Activated T-cell treated with anti-CD3 and anti-CD28 coated beads, Interleukin-2, amount 50 U/mL, for 4 hours (primary cell): ENCODE measurements around the gene MMP25. TPM values are rescaled to one million over a fixed set of nuclear protein-coding genes. Genes with fewer than 3 reads are reported as not detected.

Experiments
- ATAC-seq, 2 donors: fragments of 200-7000 bp; cut with Tn5 transposase; one replicate each; pipeline ENCODE4 v1.10.0; 2021
- DNase-seq: peaks from one replicate; pipeline ENCODE4 v3.0.0-alpha.2; 2020
- H3K27me3 Mint-ChIP-seq: one replicate; pipeline ENCODE4 v1.8.0; 2021; ENCODE audit warnings: low read depth, mixed read lengths
- H3K36me3 Mint-ChIP-seq: one replicate; pipeline ENCODE4 v1.8.0; 2022; ENCODE audit warnings: mixed read lengths; ENCODE audit not compliant: insufficient read depth
- H3K4me1 Mint-ChIP-seq: one replicate; pipeline ENCODE4 v1.8.0; 2021; ENCODE audit warnings: low read depth, mixed read lengths
- H3K4me3 Mint-ChIP-seq: one replicate; pipeline ENCODE4 v1.8.0; 2021; ENCODE audit warnings: mild to moderate bottlenecking, moderate library complexity, mixed read lengths
- H3K9me3 Mint-ChIP-seq: one replicate; pipeline ENCODE4 v1.8.0; 2021; ENCODE audit warnings: mixed read lengths
- total RNA-seq, 3 donors: library from RNA; stranded (reverse); gene quantifications; one replicate each; pipeline ENCODE4 v1.2.1, GENCODE V29; 2021

Gene MMP25
- total RNA-seq, 3 donors from 2014 or later, result 0.46 to 0.84 (median 0.66) TPM

- no peaks in the 10 kb centered on the region for H3K9me3 Mint-ChIP-seq
- H3K27me3 Mint-ChIP-seq, result peaks cover 50% of the 10 kb centered on the region
- peak overlapping the region; percentile 59 for H3K4me3 Mint-ChIP-seq
- ATAC-seq, result no peak
- H3K4me1 Mint-ChIP-seq, result peaks cover 15% of the 10 kb centered on the region
- DNase-seq, result no peak
- H3K36me3 Mint-ChIP-seq, result peaks cover 11% of the 10 kb centered on the region
Measured at GRCh38 chr16:3030222-3031212, 15.8 kb upstream of the MMP25 start.

GRCh38 chr16:3032624-3033023 lies 13.7 kb upstream of the MMP25 start:
- ATAC-seq (no peak), DNase-seq (no peak)
- Mint-ChIP-seq H3K36me3 (no peaks in the 10 kb centered on the region), H3K4me3 (no peak overlapping the region), H3K9me3 (no peaks in the 10 kb centered on the region), H3K27me3 (peaks cover 63% of the 10 kb centered on the region), H3K4me1 (peaks cover 22% of the 10 kb centered on the region)

DNA sequence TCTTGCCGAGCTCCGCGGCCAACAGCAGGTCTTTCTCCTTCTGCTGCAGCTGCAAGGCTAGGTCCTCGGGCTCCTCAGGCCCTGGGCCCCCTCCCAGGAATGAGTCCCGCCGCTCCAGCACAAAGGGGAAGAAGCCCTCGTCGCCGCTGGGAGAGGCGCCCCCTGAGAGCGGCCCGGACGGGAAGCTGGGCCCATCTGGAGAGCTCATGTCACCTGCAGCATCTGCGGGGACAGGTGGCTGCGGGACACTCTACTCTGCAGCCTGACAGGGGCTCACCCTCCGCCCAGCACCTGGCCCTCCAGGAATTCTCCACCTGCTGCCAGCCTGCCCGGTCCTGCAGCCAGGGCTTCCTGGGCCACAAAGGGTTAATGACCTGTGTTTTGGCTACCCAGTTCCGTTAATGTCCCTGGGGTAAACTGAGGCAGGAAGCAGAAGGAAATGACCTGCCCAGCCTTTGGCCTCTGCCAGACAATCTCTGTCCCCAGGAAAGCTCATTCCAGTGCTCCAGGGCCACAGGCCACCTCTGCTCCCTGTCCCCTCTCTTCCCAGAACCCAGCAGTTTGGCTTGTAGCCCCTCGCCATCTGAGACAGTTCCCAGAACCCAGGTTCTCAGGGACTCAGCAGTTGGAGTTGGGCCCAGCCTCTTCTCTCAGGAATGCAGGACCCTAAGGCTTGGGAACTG lies 10.9 kb upstream of the MMP25 start:
- no peak for ATAC-seq
- no peak for DNase-seq

DNA sequence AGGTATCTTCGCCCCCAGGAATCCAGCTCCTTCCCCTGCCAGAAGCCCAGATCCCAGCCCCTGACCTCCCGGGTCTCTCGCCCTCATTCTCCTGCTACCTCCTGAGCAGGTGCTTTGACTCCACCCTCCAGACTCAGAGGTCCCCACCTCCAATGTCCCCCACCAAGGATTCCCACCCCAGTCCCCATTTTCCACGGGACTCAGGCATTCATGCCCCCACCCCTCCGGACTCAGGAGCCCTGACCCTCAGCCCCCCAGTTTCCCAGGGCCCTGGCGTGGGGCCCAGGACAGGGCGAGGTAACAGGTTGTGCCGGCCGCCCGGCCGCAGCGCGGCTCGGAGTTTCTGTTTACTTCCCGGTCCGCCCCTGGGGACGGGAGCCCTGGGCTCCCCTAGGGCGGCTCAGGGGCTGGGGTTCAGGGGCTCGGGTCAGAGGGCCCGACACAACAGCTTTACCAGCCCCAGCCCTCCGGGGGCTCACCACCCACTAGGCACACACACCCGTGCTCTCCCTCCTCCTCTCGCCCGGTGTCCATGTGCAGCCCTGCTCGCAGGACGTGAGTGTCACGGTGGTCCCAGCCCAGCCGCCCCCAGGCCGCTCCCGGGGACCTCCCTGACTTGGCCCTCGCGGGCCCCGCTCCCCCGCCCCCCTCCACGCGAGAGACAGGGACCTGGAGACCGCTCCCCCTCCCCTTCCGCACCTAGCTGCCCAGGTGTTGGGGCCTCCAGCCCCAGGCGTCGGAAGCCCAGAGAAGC lies 10.2 kb upstream of the MMP25 start:
- no peaks in the 10 kb centered on the region for H3K36me3 Mint-ChIP-seq
- no peaks in the 10 kb centered on the region for H3K9me3 Mint-ChIP-seq
- peaks cover 7% of the 10 kb centered on the region for H3K4me1 Mint-ChIP-seq
- no peak for ATAC-seq
- H3K27me3 Mint-ChIP-seq, result peaks cover 79% of the 10 kb centered on the region
- no peak for DNase-seq
- H3K4me3 Mint-ChIP-seq, result no peak overlapping the region

More for the DNA sequence above, 10.9 kb upstream of the MMP25 start:
- H3K4me1 Mint-ChIP-seq, result peaks cover 7% of the 10 kb centered on the region
- H3K9me3 Mint-ChIP-seq, result no peaks in the 10 kb centered on the region
- H3K4me3 Mint-ChIP-seq, result no peak overlapping the region
- peaks cover 77% of the 10 kb centered on the region for H3K27me3 Mint-ChIP-seq
- H3K36me3 Mint-ChIP-seq, result no peaks in the 10 kb centered on the region

GRCh38 chr16:3036726-3037315 lies 9.5 kb upstream of the MMP25 start, which contains the start of gene BICDL2:
Gene BICDL2, minus strand, starts transcription at chr16:3036944. Its CDS starts 1,448 bp downstream, at chr16:3035496.
- Mint-ChIP-seq H3K4me1 (peaks cover 7% of the 10 kb centered on the region), H3K4me3 (no peak within 1 kb of the TSS), H3K27me3 (peaks cover 82% of the 10 kb centered on the region), H3K9me3 (no peaks in the 10 kb centered on the region), H3K36me3 (no peaks in the 10 kb centered on the region)
- ATAC-seq (no peak), DNase-seq (no peak)

DNA sequence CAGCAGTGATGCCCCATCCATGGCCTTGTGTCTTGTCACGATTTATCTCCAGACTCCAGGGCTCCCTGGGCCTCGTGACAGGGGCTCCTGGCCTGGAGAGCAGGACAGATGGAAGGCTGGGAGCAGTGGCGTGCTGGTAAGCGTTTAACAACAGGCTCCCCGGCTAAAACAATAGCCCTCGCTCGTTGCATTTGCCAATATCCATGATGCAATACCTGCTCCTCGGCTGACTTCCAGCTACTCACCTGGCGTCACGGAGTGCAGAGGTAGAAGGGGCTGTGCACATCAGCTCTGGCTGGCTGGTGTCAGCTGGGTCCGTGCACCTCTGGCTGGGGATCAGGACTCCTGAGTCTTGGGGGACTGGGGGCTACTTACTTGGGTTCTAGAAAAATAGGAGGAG lies 8.1 kb upstream of the MMP25 start:
- H3K9me3 Mint-ChIP-seq, result no peaks in the 10 kb centered on the region
- ATAC-seq (no peak), DNase-seq (no peak)
- peaks cover 7% of the 10 kb centered on the region for H3K4me1 Mint-ChIP-seq
- peaks cover 83% of the 10 kb centered on the region for H3K27me3 Mint-ChIP-seq
- H3K36me3 Mint-ChIP-seq, result no peaks in the 10 kb centered on the region
- H3K4me3 Mint-ChIP-seq, result no peak overlapping the region

GRCh38 chr16:3038896-3039295 lies 7.5 kb upstream of the MMP25 start:
- Mint-ChIP-seq H3K9me3 (no peaks in the 10 kb centered on the region), H3K4me3 (no peak overlapping the region), H3K36me3 (no peaks in the 10 kb centered on the region), H3K27me3 (peaks cover 83% of the 10 kb centered on the region), H3K4me1 (peaks cover 7% of the 10 kb centered on the region)
- DNase-seq (no peak), ATAC-seq (no peak)

GRCh38 chr16:3042376-3042775 lies 4.0 kb upstream of the MMP25 start:
- H3K4me3 Mint-ChIP-seq, result no peak overlapping the region
- no peaks in the 10 kb centered on the region for H3K36me3 Mint-ChIP-seq
- ATAC-seq (no peak), DNase-seq (no peak)
- peaks cover 74% of the 10 kb centered on the region for H3K27me3 Mint-ChIP-seq
- no peaks in the 10 kb centered on the region for H3K9me3 Mint-ChIP-seq
- H3K4me1 Mint-ChIP-seq, result peaks cover 11% of the 10 kb centered on the region

DNA sequence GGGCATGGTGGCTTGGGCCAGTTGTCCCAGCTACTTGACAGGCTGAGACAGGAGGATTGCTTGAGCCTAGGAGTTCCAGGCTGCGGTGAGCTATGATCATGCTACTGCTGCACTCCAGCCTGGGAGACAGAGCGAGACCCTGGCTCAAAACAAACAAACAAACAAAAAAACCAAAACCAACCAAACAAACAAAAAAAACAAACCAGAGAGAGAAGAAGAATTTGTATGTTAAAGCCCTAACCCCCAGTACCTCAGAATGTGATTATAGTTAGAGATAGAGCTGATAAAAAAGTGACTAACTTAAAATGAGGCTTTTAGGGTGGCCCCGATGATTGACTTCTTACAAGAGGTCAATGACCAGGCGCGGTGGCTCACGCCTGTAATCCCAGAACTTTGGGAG lies 1.7 kb upstream of the MMP25 start:
- no peaks in the 10 kb centered on the region for H3K9me3 Mint-ChIP-seq
- H3K4me1 Mint-ChIP-seq, result peaks cover 13% of the 10 kb centered on the region
- H3K36me3 Mint-ChIP-seq, result no peaks in the 10 kb centered on the region
- ATAC-seq, result no peak
- peak overlapping the region; percentile 74 for H3K4me3 Mint-ChIP-seq
- peaks cover 53% of the 10 kb centered on the region for H3K27me3 Mint-ChIP-seq
- no peak for DNase-seq

DNA sequence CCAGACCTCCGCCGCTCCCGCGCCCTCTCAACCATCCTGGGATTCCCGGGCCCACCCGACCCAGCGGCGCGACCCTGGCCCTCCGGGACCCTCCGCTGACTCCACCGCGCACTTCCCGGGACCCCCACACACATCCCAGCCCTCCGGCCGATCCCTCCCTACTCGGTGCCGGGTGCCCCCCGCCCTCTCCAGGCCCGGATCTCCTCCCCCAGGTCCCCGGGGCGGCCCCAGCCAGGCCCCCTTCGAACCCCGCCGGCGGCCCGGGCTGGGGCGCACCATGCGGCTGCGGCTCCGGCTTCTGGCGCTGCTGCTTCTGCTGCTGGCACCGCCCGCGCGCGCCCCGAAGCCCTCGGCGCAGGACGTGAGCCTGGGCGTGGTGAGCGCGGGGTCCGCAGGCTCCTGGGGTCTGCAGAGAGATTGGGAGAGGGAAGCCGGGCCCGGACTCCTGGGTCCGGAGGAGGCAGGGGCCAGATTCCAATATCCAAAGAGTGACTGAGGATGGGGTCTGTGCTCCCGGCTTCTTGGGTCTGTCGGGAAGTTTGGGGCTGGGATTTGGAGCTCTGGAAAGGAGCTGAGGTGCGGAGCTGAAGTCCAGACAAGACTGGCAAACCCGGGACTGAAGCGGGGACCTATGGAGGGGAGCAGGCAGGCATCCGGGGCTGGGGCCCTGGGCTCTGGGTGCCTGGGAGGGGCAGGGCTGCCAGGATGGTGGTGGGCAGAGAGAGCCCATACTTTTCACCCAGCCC lies 453 bp downstream of the MMP25 start:
- Mint-ChIP-seq H3K9me3 (no peaks in the 10 kb centered on the region), H3K27me3 (peaks cover 38% of the 10 kb centered on the region), H3K4me1 (peaks cover 16% of the 10 kb centered on the region), H3K4me3 (peak overlapping the region; percentile 37), H3K36me3 (no peaks in the 10 kb centered on the region)
- ATAC-seq, result peak; percentile 58 to 61
- DNase-seq, result no peak

DNA sequence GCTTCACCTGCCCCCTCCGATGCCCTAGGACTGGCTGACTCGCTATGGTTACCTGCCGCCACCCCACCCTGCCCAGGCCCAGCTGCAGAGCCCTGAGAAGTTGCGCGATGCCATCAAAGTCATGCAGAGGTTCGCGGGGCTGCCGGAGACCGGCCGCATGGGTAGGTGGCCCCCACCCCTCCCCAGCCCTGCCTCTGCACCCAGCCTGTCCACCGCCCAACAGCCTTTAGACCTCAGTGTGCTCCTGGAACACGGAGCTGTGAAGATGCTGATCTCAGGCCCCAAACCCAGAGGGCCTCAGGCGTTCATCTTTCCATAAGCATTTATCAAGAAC lies 993 bp downstream of the MMP25 start:
- Mint-ChIP-seq H3K36me3 (no peaks in the 10 kb centered on the region), H3K4me3 (no peak overlapping the region)
- ATAC-seq, result no peak

DNA sequence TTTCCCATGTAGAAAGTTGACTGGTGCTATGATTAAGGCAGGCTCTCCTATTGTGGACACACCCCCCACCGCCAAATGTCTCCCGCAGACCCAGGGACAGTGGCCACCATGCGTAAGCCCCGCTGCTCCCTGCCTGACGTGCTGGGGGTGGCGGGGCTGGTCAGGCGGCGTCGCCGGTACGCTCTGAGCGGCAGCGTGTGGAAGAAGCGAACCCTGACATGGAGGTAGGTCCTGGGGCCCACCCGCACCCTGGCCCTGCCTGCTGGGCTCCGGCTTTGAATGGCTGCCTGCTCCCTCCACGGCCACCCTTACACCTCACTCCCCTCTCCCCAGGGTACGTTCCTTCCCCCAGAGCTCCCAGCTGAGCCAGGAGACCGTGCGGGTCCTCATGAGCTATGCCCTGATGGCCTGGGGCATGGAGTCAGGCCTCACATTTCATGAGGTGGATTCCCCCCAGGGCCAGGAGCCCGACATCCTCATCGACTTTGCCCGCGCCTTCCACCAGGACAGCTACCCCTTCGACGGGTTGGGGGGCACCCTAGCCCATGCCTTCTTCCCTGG lies 3.6 kb downstream of the MMP25 start:
- DNase-seq (no peak), ATAC-seq (no peak)
- Mint-ChIP-seq H3K4me3 (no peak overlapping the region), H3K36me3 (peaks cover 5% of the 10 kb centered on the region), H3K9me3 (no peaks in the 10 kb centered on the region), H3K4me1 (peaks cover 25% of the 10 kb centered on the region), H3K27me3 (peaks cover 10% of the 10 kb centered on the region)

More for the DNA sequence above, 993 bp downstream of the MMP25 start:
- no peaks in the 10 kb centered on the region for H3K9me3 Mint-ChIP-seq
- H3K4me1 Mint-ChIP-seq, result peaks cover 19% of the 10 kb centered on the region
- DNase-seq, result no peak
- H3K27me3 Mint-ChIP-seq, result peaks cover 32% of the 10 kb centered on the region

- no peaks in the 10 kb centered on the region for H3K9me3 Mint-ChIP-seq
- peaks cover 25% of the 10 kb centered on the region for H3K4me1 Mint-ChIP-seq
- DNase-seq (no peak), ATAC-seq (no peak)
- peaks cover 9% of the 10 kb centered on the region for H3K36me3 Mint-ChIP-seq
- peaks cover 5% of the 10 kb centered on the region for H3K27me3 Mint-ChIP-seq
- no peak overlapping the region for H3K4me3 Mint-ChIP-seq
Measured at GRCh38 chr16:3050487-3050886, 4.1 kb downstream of the MMP25 start.
